ENCODE results near the gene ETS2.

The ETS2 gene

GRCh38 chr21:38772646-38773045 is 33.1 kb upstream of the ETS2 start:
- no peak for ATAC-seq
- TF ChIP-seq ZFP30 (CRISPR knock-in tag; IDR thresholded peaks at IDR 0.05): no peak
- TF ChIP-seq, protein P1, sequence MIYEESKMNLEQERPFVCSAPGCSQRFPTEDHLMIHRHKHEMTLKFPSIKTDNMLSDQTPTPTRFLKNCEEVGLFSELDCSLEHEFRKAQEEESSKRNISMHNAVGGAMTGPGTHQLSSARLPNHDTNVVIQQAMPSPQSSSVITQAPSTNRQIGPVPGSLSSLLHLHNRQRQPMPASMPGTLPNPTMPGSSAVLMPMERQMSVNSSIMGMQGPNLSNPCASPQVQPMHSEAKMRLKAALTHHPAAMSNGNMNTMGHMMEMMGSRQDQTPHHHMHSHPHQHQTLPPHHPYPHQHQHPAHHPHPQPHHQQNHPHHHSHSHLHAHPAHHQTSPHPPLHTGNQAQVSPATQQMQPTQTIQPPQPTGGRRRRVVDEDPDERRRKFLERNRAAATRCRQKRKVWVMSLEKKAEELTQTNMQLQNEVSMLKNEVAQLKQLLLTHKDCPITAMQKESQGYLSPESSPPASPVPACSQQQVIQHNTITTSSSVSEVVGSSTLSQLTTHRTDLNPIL (CRISPR knock-in tag; IDR thresholded peaks at IDR 0.05; ENCODE audit: low read depth): no peak
- no peak for TF ChIP-seq ZNF565 (CRISPR knock-in tag; conservative IDR thresholded peaks at IDR 0.05; ENCODE audit: low read depth)
- TF ChIP-seq CSDC2 (CRISPR knock-in tag; IDR thresholded peaks at IDR 0.05): no peak
- no peak for TF ChIP-seq OSR1 (CRISPR knock-in tag; IDR thresholded peaks at IDR 0.05)
- no peak for TF ChIP-seq ZNF8 (CRISPR knock-in tag; IDR thresholded peaks at IDR 0.05)
- TF ChIP-seq ZNF70 (CRISPR knock-in tag; IDR thresholded peaks at IDR 0.05): no peak
- TF ChIP-seq PPARA (CRISPR knock-in tag; IDR thresholded peaks at IDR 0.05; ENCODE audit: borderline replicate concordance): no peak
- TF ChIP-seq, protein P2, sequence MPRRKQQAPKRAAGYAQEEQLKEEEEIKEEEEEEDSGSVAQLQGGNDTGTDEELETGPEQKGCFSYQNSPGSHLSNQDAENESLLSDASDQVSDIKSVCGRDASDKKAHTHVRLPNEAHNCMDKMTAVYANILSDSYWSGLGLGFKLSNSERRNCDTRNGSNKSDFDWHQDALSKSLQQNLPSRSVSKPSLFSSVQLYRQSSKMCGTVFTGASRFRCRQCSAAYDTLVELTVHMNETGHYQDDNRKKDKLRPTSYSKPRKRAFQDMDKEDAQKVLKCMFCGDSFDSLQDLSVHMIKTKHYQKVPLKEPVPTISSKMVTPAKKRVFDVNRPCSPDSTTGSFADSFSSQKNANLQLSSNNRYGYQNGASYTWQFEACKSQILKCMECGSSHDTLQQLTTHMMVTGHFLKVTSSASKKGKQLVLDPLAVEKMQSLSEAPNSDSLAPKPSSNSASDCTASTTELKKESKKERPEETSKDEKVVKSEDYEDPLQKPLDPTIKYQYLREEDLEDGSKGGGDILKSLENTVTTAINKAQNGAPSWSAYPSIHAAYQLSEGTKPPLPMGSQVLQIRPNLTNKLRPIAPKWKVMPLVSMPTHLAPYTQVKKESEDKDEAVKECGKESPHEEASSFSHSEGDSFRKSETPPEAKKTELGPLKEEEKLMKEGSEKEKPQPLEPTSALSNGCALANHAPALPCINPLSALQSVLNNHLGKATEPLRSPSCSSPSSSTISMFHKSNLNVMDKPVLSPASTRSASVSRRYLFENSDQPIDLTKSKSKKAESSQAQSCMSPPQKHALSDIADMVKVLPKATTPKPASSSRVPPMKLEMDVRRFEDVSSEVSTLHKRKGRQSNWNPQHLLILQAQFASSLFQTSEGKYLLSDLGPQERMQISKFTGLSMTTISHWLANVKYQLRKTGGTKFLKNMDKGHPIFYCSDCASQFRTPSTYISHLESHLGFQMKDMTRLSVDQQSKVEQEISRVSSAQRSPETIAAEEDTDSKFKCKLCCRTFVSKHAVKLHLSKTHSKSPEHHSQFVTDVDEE (CRISPR knock-in tag; IDR thresholded peaks at IDR 0.05): no peak
- no peak for TF ChIP-seq TOX (CRISPR knock-in tag; IDR thresholded peaks at IDR 0.05; ENCODE audit: borderline replicate concordance)
- no peak for TF ChIP-seq ZC3H10 (CRISPR knock-in tag; IDR thresholded peaks at IDR 0.05)
- TF ChIP-seq, protein P3, sequence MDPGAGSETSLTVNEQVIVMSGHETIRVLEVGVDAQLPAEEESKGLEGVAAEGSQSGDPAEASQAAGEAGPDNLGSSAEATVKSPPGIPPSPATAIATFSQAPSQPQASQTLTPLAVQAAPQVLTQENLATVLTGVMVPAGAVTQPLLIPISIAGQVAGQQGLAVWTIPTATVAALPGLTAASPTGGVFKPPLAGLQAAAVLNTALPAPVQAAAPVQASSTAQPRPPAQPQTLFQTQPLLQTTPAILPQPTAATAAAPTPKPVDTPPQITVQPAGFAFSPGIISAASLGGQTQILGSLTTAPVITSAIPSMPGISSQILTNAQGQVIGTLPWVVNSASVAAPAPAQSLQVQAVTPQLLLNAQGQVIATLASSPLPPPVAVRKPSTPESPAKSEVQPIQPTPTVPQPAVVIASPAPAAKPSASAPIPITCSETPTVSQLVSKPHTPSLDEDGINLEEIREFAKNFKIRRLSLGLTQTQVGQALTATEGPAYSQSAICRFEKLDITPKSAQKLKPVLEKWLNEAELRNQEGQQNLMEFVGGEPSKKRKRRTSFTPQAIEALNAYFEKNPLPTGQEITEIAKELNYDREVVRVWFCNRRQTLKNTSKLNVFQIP (CRISPR knock-in tag; IDR thresholded peaks at IDR 0.05; ENCODE audit: borderline replicate concordance, low read depth): no peak

DNA sequence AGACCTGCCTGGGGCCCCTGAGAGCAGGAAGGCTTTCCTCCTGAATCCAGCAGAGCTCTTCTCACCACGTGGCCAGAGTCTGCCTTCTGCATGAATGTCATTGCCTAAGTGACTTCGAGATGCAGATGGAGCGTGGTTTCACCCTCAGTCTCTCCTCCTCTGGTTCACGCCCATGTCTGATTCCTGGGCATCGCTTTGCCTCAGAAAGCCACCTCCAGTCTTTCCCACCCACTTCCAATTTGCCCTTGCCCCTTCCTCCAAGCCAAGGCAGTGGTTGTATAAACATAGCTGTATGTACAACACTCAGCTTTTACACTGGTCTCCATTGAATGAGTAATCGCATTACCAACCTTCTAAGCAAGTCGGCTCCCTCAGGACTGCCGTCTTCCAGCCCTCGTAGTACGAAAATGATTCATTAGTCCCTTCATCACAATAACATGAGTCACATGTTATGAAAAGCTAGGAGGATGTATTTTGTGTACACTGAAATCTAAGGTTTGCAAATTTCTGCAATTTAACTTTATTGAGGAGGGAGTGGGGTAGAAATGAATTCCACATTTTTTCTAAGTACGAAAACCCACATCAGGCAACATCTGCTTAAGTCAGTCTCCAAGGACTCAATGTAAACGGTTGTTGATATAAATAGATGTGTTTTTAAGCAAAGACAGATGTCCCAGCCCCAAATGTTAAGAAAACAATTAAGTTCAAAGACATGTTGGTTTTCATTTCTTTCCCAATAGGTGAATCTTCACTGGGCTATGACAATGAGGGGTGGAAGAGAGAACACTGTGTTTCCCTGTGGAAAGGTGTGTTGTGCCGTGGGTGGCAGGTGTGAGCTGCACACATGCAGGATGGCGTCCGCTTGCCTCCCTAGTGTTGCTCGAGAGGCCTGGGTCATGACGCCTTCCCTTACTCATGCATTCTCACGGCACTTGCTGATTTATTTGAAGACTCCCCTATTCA is 32.3 kb upstream of the ETS2 start:
- TF ChIP-seq ISL1 (CRISPR knock-in tag; IDR thresholded peaks at IDR 0.05) (peak; percentile 29; the same call in 1 of the 2 replicates), RARB (CRISPR knock-in tag; IDR thresholded peaks at IDR 0.05) (0 out of 2 replicates have a peak, but pooled peaks have one; percentile 41), ZFP3 (CRISPR knock-in tag; IDR thresholded peaks at IDR 0.05) (peak; percentile 78)
- TF ChIP-seq, protein P4, sequence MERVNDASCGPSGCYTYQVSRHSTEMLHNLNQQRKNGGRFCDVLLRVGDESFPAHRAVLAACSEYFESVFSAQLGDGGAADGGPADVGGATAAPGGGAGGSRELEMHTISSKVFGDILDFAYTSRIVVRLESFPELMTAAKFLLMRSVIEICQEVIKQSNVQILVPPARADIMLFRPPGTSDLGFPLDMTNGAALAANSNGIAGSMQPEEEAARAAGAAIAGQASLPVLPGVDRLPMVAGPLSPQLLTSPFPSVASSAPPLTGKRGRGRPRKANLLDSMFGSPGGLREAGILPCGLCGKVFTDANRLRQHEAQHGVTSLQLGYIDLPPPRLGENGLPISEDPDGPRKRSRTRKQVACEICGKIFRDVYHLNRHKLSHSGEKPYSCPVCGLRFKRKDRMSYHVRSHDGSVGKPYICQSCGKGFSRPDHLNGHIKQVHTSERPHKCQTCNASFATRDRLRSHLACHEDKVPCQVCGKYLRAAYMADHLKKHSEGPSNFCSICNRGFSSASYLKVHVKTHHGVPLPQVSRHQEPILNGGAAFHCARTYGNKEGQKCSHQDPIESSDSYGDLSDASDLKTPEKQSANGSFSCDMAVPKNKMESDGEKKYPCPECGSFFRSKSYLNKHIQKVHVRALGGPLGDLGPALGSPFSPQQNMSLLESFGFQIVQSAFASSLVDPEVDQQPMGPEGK (CRISPR knock-in tag; IDR thresholded peaks at IDR 0.05; ENCODE audit: borderline replicate concordance): no peak
- peak; percentile 94 for ATAC-seq

GRCh38 chr21:38774152-38774551 is 31.6 kb upstream of the ETS2 start:
- no peak for ATAC-seq
- no peak for TF ChIP-seq RARB (CRISPR knock-in tag; IDR thresholded peaks at IDR 0.05)
- no peak for TF ChIP-seq ZNF70 (CRISPR knock-in tag; IDR thresholded peaks at IDR 0.05)
- TF ChIP-seq ZC3H10 (CRISPR knock-in tag; IDR thresholded peaks at IDR 0.05): no peak
- no peak for TF ChIP-seq TOX (CRISPR knock-in tag; IDR thresholded peaks at IDR 0.05; ENCODE audit: borderline replicate concordance)
- TF ChIP-seq, protein P3 (CRISPR knock-in tag; IDR thresholded peaks at IDR 0.05; ENCODE audit: borderline replicate concordance, low read depth): no peak
- TF ChIP-seq ZNF565 (CRISPR knock-in tag; conservative IDR thresholded peaks at IDR 0.05; ENCODE audit: low read depth): no peak
- TF ChIP-seq ZNF8 (CRISPR knock-in tag; IDR thresholded peaks at IDR 0.05): no peak
- no peak for TF ChIP-seq GLIS3 (CRISPR knock-in tag; IDR thresholded peaks at IDR 0.05)
- TF ChIP-seq CSDC2 (CRISPR knock-in tag; IDR thresholded peaks at IDR 0.05): no peak
- no peak for TF ChIP-seq ZFP3 (CRISPR knock-in tag; IDR thresholded peaks at IDR 0.05)
- TF ChIP-seq CSRNP3 (CRISPR knock-in tag; IDR thresholded peaks at IDR 0.05): no peak
- TF ChIP-seq, protein P1 (CRISPR knock-in tag; IDR thresholded peaks at IDR 0.05; ENCODE audit: low read depth): no peak

Data from SK-N-SH treated with all-trans-retinoic acid at 6 μM for 48 hours (cell line).